Loucy (cell line): ENCODE measurements around the gene TKT.

Experiments
- H2AFZ ChIP-seq: fragments of 200-600 bp; sonication (generic); 2 replicates; pipeline ENCODE4 v1.6.0; 2016; ENCODE audit warnings: antibody characterized with exemption, mild to moderate bottlenecking, low read length, moderate library complexity
- H3F3A ChIP-seq: fragments of 200-600 bp; 2 replicates; pipeline ENCODE4 v1.6.0; 2016; ENCODE audit warnings: antibody characterized with exemption, low read depth, mild to moderate bottlenecking
- H3K27me3 ChIP-seq: fragments of 200-600 bp; sonication (generic); 2 replicates; pipeline ENCODE4 v1.6.1; 2014; ENCODE audit warnings: low read length, mild to moderate bottlenecking; ENCODE audit not compliant: insufficient read depth, poor library complexity, severe bottlenecking
- H3K36me3 ChIP-seq: fragments of 200-600 bp; sonication (generic); 2 replicates; pipeline ENCODE4 v1.6.1; 2016; ENCODE audit warnings: low read length; ENCODE audit not compliant: insufficient read depth
- H3K4me1 ChIP-seq: fragments of 200-600 bp; sonication (generic); 2 replicates; pipeline ENCODE4 v1.5.1; 2014; ENCODE audit warnings: low read length, mild to moderate bottlenecking; ENCODE audit not compliant: insufficient read depth, poor library complexity, severe bottlenecking
- H3K4me2 ChIP-seq: fragments of 200-600 bp; sonication (generic); 2 replicates; pipeline ENCODE4 v1.6.0; 2014; ENCODE audit warnings: antibody characterized with exemption, low read length, low read depth, mild to moderate bottlenecking; ENCODE audit not compliant: poor library complexity, severe bottlenecking
- H3K4me3 ChIP-seq: fragments of 200-600 bp; sonication (generic); 2 replicates; pipeline ENCODE4 v1.5.1; 2014; ENCODE audit warnings: low read length, mild to moderate bottlenecking, mixed read lengths; ENCODE audit not compliant: poor library complexity, severe bottlenecking
- H3K79me2 ChIP-seq: fragments of 200-600 bp; sonication (generic); 2 replicates; pipeline ENCODE4 v1.6.1; 2014; ENCODE audit warnings: low read length; ENCODE audit not compliant: insufficient read depth
- H3K9ac ChIP-seq: fragments of 200-600 bp; sonication (generic); 2 replicates; pipeline ENCODE4 v1.6.0; 2014; ENCODE audit warnings: mild to moderate bottlenecking, low read depth, low read length, moderate library complexity; ENCODE audit not compliant: poor library complexity, severe bottlenecking
- H3K9me2 ChIP-seq: fragments of 200-600 bp; sonication (generic); replicated peaks from 2 replicates; pipeline ENCODE4 v1.6.1; 2016; ENCODE audit warnings: low read depth, low read length, mixed read lengths
- H3K9me3 ChIP-seq: fragments of 200-600 bp; sonication (generic); 2 replicates; pipeline ENCODE4 v1.6.1; 2014; ENCODE audit warnings: mild to moderate bottlenecking, antibody characterized with exemption, low read length, low read depth; ENCODE audit not compliant: insufficient read depth
- H4K20me1 ChIP-seq: fragments of 200-600 bp; sonication (generic); 2 replicates; pipeline ENCODE4 v1.6.0; 2014; ENCODE audit warnings: antibody characterized with exemption, low read length, mild to moderate bottlenecking; ENCODE audit not compliant: insufficient read depth, poor library complexity, severe bottlenecking
- CTCF ChIP-seq: fragments of 200-600 bp; sonication (generic); conservative IDR thresholded peaks from 2 replicates; pipeline ENCODE4 v1.5.1; 2014; ENCODE audit warnings: mild to moderate bottlenecking, antibody characterized with exemption, low read length
- EZH2phosphoT487 ChIP-seq: fragments of 200-600 bp; IDR thresholded peaks from 2 replicates; pipeline ENCODE4 v1.6.1; 2018; ENCODE audit warnings: antibody characterized with exemption, mild to moderate bottlenecking, moderate library complexity, borderline replicate concordance

Gene TKT

GRCh38 chr3:53175613-53176540 is 79.9 kb downstream of the TKT start:
- no peaks in the 10 kb centered on the region for H3K79me2 ChIP-seq

More at GRCh38 chr3:53175613-53176540, 79.9 kb downstream of the TKT start:
- TF ChIP-seq CTCF, result no peak
- no peak for TF ChIP-seq EZH2phosphoT487
- no peak overlapping the region for H3K4me3 ChIP-seq
- no peak overlapping the region for H2AFZ ChIP-seq
- no peaks in the 10 kb centered on the region; the same call in 1 of the 2 replicates for H3K36me3 ChIP-seq
- no peak overlapping the region for H3K4me2 ChIP-seq
- H3K27me3 ChIP-seq, result no peaks in the 10 kb centered on the region
- no peaks in the 10 kb centered on the region for H3K9me2 ChIP-seq
- H3K4me1 ChIP-seq, result peaks cover 2% of the 10 kb centered on the region
- no peaks in the 10 kb centered on the region for H3F3A ChIP-seq
- no peak overlapping the region for H3K9ac ChIP-seq
- no peaks in the 10 kb centered on the region for H4K20me1 ChIP-seq
- no peaks in the 10 kb centered on the region for H3K9me3 ChIP-seq
